CD14-positive monocyte (primary cell): ENCODE measurements around the gene PECR. TPM values are rescaled to one million over a fixed set of nuclear protein-coding genes. Genes with fewer than 3 reads are reported as not detected.
A peak's percentile ranks its signal among the peaks of the same experiment; 100 is the strongest.

Experiments used
- DNase-seq, 3 donors: peaks; one replicate each; pipeline ENCODE4 v3.0.0-alpha.2; 2011 to 2022
- H2AFZ ChIP-seq: 2 replicates; pipeline ENCODE4 v1.6.0; 2012; ENCODE audit warnings: mild to moderate bottlenecking, low read depth, low read length, inconsistent platforms; ENCODE audit not compliant: insufficient read depth, poor library complexity, severe bottlenecking
- H3K27ac ChIP-seq, 2 donors: 1 replicate in 1 of 2; 2 replicates in 1 of 2; pipeline ENCODE4 v1.5.1; 2012 to 2013; ENCODE audit warnings: low read length in 2 of 2, control low read depth in 1 of 2, inconsistent platforms in 1 of 2, low read depth in 1 of 2, mild to moderate bottlenecking in 1 of 2
- H3K27me3 ChIP-seq, 2 donors: one replicate each; pipeline versions ENCODE4 v1.6.0 to v1.6.1; 2011 to 2013; ENCODE audit warnings: low read length in 2 of 2; ENCODE audit not compliant: control insufficient read depth in 2 of 2, insufficient read depth in 2 of 2
- H3K36me3 ChIP-seq, 2 donors: replicated peaks in 1 of 2; 1 replicate in 1 of 2; 2 replicates in 1 of 2; pipeline versions ENCODE4 v1.5.1 to v1.6.1; 2012 to 2013; ENCODE audit warnings: low read length in 2 of 2, control low read depth in 1 of 2, inconsistent platforms in 1 of 2, mild to moderate bottlenecking in 1 of 2; ENCODE audit not compliant: insufficient read depth in 2 of 2, control insufficient read depth in 1 of 2
- H3K4me1 ChIP-seq, 2 donors: 1 replicate in 1 of 2; 2 replicates in 1 of 2; pipeline versions ENCODE4 v1.5.1 to v1.6.1; 2012 to 2013; ENCODE audit warnings: low read length in 2 of 2, control low read depth in 1 of 2, inconsistent platforms in 1 of 2, mild to moderate bottlenecking in 1 of 2, moderate library complexity in 1 of 2; ENCODE audit not compliant: insufficient read depth in 2 of 2, control insufficient read depth in 1 of 2
- H3K4me2 ChIP-seq: replicated peaks from 2 replicates; pipeline ENCODE3; 2012; ENCODE audit warnings: low read length, moderate library complexity, mild to moderate bottlenecking; ENCODE audit not compliant: poor library complexity, severe bottlenecking; ENCODE audit errors: extremely low read depth
- H3K4me3 ChIP-seq, 3 experiments: fragments of 200-600 bp in 1 of 3; sonication (generic) in 1 of 3; replicated peaks in 1 of 3; 1 replicate in 2 of 3; 2 replicates in 1 of 3; pipeline ENCODE4 v1.5.1; 2011 to 2013; ENCODE audit warnings: low read length in 3 of 3, mild to moderate bottlenecking in 3 of 3, control low read depth in 2 of 3, low read depth in 2 of 3, inconsistent platforms in 1 of 3, moderate library complexity in 1 of 3
- H3K79me2 ChIP-seq: 2 replicates; pipeline ENCODE4 v1.6.0; 2012; ENCODE audit warnings: mild to moderate bottlenecking, control low read depth, inconsistent platforms, low read length, moderate library complexity; ENCODE audit not compliant: insufficient read depth
- H3K9ac ChIP-seq: 2 replicates; pipeline ENCODE4 v1.6.0; 2017; ENCODE audit warnings: low read length, mild to moderate bottlenecking; ENCODE audit not compliant: insufficient read depth, poor library complexity, severe bottlenecking
- H3K9me3 ChIP-seq, 2 donors: replicated peaks in 1 of 2; 1 replicate in 1 of 2; 2 replicates in 1 of 2; pipeline versions ENCODE4 v1.5.1 to v1.6.1; 2012 to 2013; ENCODE audit warnings: low read length in 2 of 2, control low read depth in 1 of 2; ENCODE audit not compliant: control insufficient read depth in 1 of 2, insufficient read depth in 1 of 2
- H4K20me1 ChIP-seq: 2 replicates; pipeline ENCODE4 v1.6.0; 2012; ENCODE audit warnings: mild to moderate bottlenecking, low read length, control low read depth, moderate library complexity; ENCODE audit not compliant: insufficient read depth
- H3K27ac Mint-ChIP-seq, 7 donors: one replicate each; pipeline ENCODE4 v1.8.0; 2020; ENCODE audit warnings: mild to moderate bottlenecking in 7 of 7, mixed read lengths in 7 of 7, moderate library complexity in 6 of 7, inconsistent platforms in 2 of 7
- H3K27me3 Mint-ChIP-seq, 3 donors: one replicate each; pipeline ENCODE4 v1.8.0; 2021 to 2022; ENCODE audit warnings: low read depth in 3 of 3, mild to moderate bottlenecking in 3 of 3, mixed read lengths in 3 of 3, moderate library complexity in 3 of 3, inconsistent platforms in 1 of 3
- H3K36me3 Mint-ChIP-seq, 2 donors: one replicate each; pipeline ENCODE4 v1.8.0; 2020; ENCODE audit warnings: mixed read lengths in 2 of 2, inconsistent platforms in 1 of 2, mild to moderate bottlenecking in 1 of 2
- H3K4me1 Mint-ChIP-seq: one replicate; pipeline ENCODE4 v1.8.0; 2020; ENCODE audit warnings: mild to moderate bottlenecking, mixed read lengths
- H3K4me3 Mint-ChIP-seq, 2 donors: one replicate each; pipeline ENCODE4 v1.8.0; 2020; ENCODE audit warnings: mild to moderate bottlenecking in 2 of 2, mixed read lengths in 2 of 2, moderate library complexity in 1 of 2
- H3K9me3 Mint-ChIP-seq, 7 donors: one replicate each; pipeline ENCODE4 v1.8.0; 2020 to 2022; ENCODE audit warnings: mixed read lengths in 7 of 7, mild to moderate bottlenecking in 6 of 7, moderate library complexity in 6 of 7, inconsistent platforms in 2 of 7
- WGBS: methylation state at CpG from one replicate; pipeline ENCODE4 v1.1.5; 2013; ENCODE audit warnings: missing lambda C conversion rate; ENCODE audit not compliant: insufficient coverage; 5-methylcytosine and 5-hydroxymethylcytosine counted together
- intact Hi-C, 2 donors: fragments of 100-400 bp; cut with micrococcal nuclease; formaldehyde crosslinking; loops; one replicate each; pipeline versions ENCODE4 v1.15.0 to v1.15.1; 2023
- polyA plus RNA-seq, 3 donors: library from polyadenylated mRNA; depleted of rRNA in 1 of 3; unstranded in 2 of 3; stranded (reverse) in 1 of 3; fragments of 300-500 nt in 2 of 3; fragments of >200 nt in 1 of 3; fragmentation: Illumina TruSeq in 2 of 3; gene quantifications; 1 replicate in 2 of 3; 2 replicates in 1 of 3; pipeline ENCODE4 v1.2.3, GENCODE V29; 2012 to 2021
- TF ChIP-seq, protein P1 (sequence below): fragments of 200-600 bp; IDR thresholded peaks from one replicate; pipeline ENCODE4 v1.8.0; 2022; ENCODE audit warnings: antibody characterized with exemption, mild to moderate bottlenecking

The PECR gene
- polyA plus RNA-seq, 3 donors: 7.4 to 16.9 (median 12.3) TPM

GRCh38 chr2:216056739-216057138 lies 24.9 kb downstream of the PECR start:
- Histone ChIP-seq H3K36me3 (peaks cover 0 to 16% of the 10 kb centered on the region in 2 donors), H3K4me3 (no peak overlapping the region), H3K4me1 (peaks cover 11 to 17% of the 10 kb centered on the region in 2 donors), H4K20me1 (no peaks in the 10 kb centered on the region), H3K4me2 (no peak overlapping the region), H3K9ac (no peak overlapping the region), H3K79me2 (no peaks in the 10 kb centered on the region), H2AFZ (no peak overlapping the region), H3K9me3 (no peaks in the 10 kb centered on the region), H3K27ac (peak overlapping the region in 1 of 2 donors; percentile 12), H3K27me3 (no peaks in the 10 kb centered on the region)
- intact Hi-C loops: no loop called here
- Mint-ChIP-seq H3K36me3 (peaks cover 28 to 34% of the 10 kb centered on the region in 2 donors), H3K4me1 (peaks cover 16% of the 10 kb centered on the region), H3K4me3 (no peak overlapping the region), H3K9me3 (peaks cover 0 to 4% (median 0%) of the 10 kb centered on the region in 7 donors), H3K27ac (no peak overlapping the region), H3K27me3 (peaks cover 0 to 2% (median 0%) of the 10 kb centered on the region in 3 donors)
- no CpG with 5 or more reads among the region's 3 CpGs for WGBS
- DNase-seq: no peak
- TF ChIP-seq, protein P1, sequence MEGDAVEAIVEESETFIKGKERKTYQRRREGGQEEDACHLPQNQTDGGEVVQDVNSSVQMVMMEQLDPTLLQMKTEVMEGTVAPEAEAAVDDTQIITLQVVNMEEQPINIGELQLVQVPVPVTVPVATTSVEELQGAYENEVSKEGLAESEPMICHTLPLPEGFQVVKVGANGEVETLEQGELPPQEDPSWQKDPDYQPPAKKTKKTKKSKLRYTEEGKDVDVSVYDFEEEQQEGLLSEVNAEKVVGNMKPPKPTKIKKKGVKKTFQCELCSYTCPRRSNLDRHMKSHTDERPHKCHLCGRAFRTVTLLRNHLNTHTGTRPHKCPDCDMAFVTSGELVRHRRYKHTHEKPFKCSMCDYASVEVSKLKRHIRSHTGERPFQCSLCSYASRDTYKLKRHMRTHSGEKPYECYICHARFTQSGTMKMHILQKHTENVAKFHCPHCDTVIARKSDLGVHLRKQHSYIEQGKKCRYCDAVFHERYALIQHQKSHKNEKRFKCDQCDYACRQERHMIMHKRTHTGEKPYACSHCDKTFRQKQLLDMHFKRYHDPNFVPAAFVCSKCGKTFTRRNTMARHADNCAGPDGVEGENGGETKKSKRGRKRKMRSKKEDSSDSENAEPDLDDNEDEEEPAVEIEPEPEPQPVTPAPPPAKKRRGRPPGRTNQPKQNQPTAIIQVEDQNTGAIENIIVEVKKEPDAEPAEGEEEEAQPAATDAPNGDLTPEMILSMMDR: no peak

DNA sequence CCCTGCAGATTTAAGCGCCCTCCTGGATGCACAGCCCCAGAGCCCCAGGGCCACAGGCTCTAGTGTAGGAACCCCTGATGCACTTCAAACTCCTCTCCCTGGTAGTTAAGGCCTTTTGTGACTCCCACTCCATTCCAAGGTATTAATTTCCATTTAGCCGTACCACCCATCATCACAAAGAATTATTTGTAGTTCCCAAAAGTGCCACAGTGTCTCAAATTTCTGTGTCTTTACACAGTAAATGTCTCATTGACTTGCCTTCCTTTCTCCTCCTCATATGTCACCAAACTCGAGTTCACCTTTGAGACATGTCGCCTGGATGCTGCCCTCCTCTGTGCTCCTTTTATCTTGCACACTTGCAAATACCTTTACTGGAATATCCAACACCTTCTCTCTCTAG lies 25.9 kb downstream of the PECR start:
- Histone ChIP-seq H3K36me3 (peaks cover 0 to 16% of the 10 kb centered on the region in 2 donors), H3K4me3 (no peak overlapping the region), H3K27ac (no peak overlapping the region), H3K79me2 (no peaks in the 10 kb centered on the region), H3K9me3 (no peaks in the 10 kb centered on the region), H3K27me3 (no peaks in the 10 kb centered on the region), H4K20me1 (no peaks in the 10 kb centered on the region), H3K4me1 (peaks cover 11 to 17% of the 10 kb centered on the region in 2 donors), H3K4me2 (no peak overlapping the region), H2AFZ (no peak overlapping the region), H3K9ac (no peak overlapping the region)
- H3K4me3 Mint-ChIP-seq: no peak overlapping the region
- H3K9me3 Mint-ChIP-seq: peaks cover 0 to 4% (median 0%) of the 10 kb centered on the region in 7 donors
- H3K36me3 Mint-ChIP-seq: peaks cover 26 to 35% of the 10 kb centered on the region in 2 donors
- H3K4me1 Mint-ChIP-seq: peaks cover 16% of the 10 kb centered on the region
- no peak overlapping the region for H3K27ac Mint-ChIP-seq
- no peak for DNase-seq
- 92% methylated on average over 2 of the region's 4 CpGs for WGBS
- intact Hi-C loops: no loop called here
- peaks cover 0 to 2% (median 0%) of the 10 kb centered on the region in 3 donors for H3K27me3 Mint-ChIP-seq
- TF ChIP-seq, protein P1: no peak
